ENCODE measurements around the gene SSNA1. TPM values are rescaled to one million over a fixed set of nuclear protein-coding genes. Genes with fewer than 3 reads are reported as not detected.

The SSNA1 gene
- polyA plus RNA-seq, 1 donor from 2014 or later: 170 TPM

DNA sequence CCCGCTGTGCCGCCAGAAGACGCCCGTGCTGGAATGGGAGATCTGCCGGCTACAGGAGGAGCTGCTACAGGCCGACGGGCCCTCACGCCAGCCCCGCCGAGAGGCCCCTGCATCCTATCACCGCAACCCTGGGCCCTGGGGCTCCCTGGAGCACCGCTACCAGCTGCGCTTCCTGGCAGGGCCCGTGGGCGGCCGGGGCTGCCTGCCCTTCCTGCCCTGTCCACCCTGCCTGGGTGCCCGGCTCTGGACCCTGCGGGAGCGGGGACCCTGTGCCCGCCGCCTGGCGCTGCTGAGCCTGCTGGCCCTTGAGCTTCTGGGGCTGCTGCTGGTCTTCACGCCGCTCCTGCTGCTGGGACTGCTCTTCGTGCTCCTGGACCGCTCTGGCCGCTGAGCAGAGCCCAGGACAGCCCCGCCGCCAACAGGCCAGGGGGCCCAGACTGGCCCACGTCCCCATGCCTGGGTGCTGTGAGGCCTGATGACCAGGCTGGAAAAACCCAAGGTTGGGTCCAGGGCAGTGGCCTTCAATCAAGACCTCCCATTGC, 29.8 kb downstream of the SSNA1 start:
- Histone ChIP-seq H3K4me3 (ENCODE audit: low read length) (no peak overlapping the region), H3K27ac (ENCODE audit: low read length) (no peak overlapping the region), H3K27me3 (ENCODE audit: insufficient read depth, low read depth, low read length) (no peaks in the 10 kb centered on the region), H2AFZ (ENCODE audit: low read depth, low read length) (no peak overlapping the region), H3K4me2 (ENCODE audit: low read length) (no peak overlapping the region), H3F3A (ENCODE audit: insufficient read depth, low read length, poor library complexity, severe bottlenecking) (no peaks in the 10 kb centered on the region), H3K9ac (ENCODE audit: low read length) (no peak overlapping the region), H4K20me1 (ENCODE audit: insufficient read depth) (no peaks in the 10 kb centered on the region), H3K79me2 (replicated peaks; ENCODE audit: insufficient read depth, low read length) (no peaks in the 10 kb centered on the region), H3K9me2 (ENCODE audit: insufficient read depth, low read length) (no peaks in the 10 kb centered on the region), H3K9me3 (ENCODE audit: low read length) (no peaks in the 10 kb centered on the region), H3K36me3 (ENCODE audit: insufficient read depth, low read length) (no peaks in the 10 kb centered on the region)
- no peak for TF ChIP-seq EZH2 (IDR thresholded peaks at IDR 0.05; ENCODE audit: borderline replicate concordance, insufficient read depth, low read length, poor library complexity, severe bottlenecking)

DNA sequence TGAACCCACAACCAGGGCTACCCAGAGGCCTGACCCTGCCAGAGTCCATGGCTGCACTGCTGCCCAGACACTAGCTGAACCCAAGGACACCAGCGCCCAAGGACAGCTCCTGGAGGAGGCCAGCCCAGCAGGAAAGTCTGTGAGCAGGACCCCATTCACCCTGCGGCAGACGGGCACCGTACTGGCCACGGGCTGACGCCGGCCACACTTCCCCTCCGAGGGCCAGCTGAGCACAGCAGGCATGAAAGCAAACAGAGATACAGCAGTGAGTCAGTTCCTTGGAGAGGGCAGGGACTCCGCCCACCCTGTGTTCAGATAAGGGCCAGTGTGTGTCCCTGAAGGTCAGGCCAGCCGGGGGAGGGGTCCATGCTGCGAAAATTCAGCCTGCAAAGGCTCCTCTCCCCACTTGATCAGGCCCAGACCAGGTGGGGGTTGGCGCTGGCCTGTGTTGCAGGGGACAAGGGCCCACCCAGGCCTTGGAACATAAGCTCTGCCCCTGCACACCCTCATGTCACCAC, 30.3 kb downstream of the SSNA1 start:
- H3K36me3 ChIP-seq (ENCODE audit: insufficient read depth, low read length): no peaks in the 10 kb centered on the region
- no peaks in the 10 kb centered on the region for H3K79me2 ChIP-seq (replicated peaks; ENCODE audit: insufficient read depth, low read length)
- no peaks in the 10 kb centered on the region for H3F3A ChIP-seq (ENCODE audit: insufficient read depth, low read length, poor library complexity, severe bottlenecking)
- no peak overlapping the region for H3K9ac ChIP-seq (ENCODE audit: low read length)
- no peak overlapping the region for H3K4me2 ChIP-seq (ENCODE audit: low read length)
- TF ChIP-seq, protein P1, sequence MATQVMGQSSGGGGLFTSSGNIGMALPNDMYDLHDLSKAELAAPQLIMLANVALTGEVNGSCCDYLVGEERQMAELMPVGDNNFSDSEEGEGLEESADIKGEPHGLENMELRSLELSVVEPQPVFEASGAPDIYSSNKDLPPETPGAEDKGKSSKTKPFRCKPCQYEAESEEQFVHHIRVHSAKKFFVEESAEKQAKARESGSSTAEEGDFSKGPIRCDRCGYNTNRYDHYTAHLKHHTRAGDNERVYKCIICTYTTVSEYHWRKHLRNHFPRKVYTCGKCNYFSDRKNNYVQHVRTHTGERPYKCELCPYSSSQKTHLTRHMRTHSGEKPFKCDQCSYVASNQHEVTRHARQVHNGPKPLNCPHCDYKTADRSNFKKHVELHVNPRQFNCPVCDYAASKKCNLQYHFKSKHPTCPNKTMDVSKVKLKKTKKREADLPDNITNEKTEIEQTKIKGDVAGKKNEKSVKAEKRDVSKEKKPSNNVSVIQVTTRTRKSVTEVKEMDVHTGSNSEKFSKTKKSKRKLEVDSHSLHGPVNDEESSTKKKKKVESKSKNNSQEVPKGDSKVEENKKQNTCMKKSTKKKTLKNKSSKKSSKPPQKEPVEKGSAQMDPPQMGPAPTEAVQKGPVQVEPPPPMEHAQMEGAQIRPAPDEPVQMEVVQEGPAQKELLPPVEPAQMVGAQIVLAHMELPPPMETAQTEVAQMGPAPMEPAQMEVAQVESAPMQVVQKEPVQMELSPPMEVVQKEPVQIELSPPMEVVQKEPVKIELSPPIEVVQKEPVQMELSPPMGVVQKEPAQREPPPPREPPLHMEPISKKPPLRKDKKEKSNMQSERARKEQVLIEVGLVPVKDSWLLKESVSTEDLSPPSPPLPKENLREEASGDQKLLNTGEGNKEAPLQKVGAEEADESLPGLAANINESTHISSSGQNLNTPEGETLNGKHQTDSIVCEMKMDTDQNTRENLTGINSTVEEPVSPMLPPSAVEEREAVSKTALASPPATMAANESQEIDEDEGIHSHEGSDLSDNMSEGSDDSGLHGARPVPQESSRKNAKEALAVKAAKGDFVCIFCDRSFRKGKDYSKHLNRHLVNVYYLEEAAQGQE (IDR thresholded peaks at IDR 0.05; ENCODE audit: borderline replicate concordance): no peak
- TF ChIP-seq, protein P2, sequence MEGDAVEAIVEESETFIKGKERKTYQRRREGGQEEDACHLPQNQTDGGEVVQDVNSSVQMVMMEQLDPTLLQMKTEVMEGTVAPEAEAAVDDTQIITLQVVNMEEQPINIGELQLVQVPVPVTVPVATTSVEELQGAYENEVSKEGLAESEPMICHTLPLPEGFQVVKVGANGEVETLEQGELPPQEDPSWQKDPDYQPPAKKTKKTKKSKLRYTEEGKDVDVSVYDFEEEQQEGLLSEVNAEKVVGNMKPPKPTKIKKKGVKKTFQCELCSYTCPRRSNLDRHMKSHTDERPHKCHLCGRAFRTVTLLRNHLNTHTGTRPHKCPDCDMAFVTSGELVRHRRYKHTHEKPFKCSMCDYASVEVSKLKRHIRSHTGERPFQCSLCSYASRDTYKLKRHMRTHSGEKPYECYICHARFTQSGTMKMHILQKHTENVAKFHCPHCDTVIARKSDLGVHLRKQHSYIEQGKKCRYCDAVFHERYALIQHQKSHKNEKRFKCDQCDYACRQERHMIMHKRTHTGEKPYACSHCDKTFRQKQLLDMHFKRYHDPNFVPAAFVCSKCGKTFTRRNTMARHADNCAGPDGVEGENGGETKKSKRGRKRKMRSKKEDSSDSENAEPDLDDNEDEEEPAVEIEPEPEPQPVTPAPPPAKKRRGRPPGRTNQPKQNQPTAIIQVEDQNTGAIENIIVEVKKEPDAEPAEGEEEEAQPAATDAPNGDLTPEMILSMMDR (IDR thresholded peaks at IDR 0.05; ENCODE audit: poor library complexity, severe bottlenecking): no peak
- no peak for TF ChIP-seq POLR2AphosphoS5 (IDR thresholded peaks at IDR 0.05)
- no peak for TF ChIP-seq RAD21 (conservative IDR thresholded peaks at IDR 0.05)
- TF ChIP-seq EZH2 (IDR thresholded peaks at IDR 0.05; ENCODE audit: borderline replicate concordance, insufficient read depth, low read length, poor library complexity, severe bottlenecking): no peak
- no peak for TF ChIP-seq EP300 (conservative IDR thresholded peaks at IDR 0.05; ENCODE audit: poor library complexity, severe bottlenecking)
- no peak for TF ChIP-seq MXI1 (conservative IDR thresholded peaks at IDR 0.05; ENCODE audit: poor library complexity, severe bottlenecking)
- TF ChIP-seq TAF1 (IDR thresholded peaks at IDR 0.05; ENCODE audit: low read depth): no peak
- TF ChIP-seq SMC3 (conservative IDR thresholded peaks at IDR 0.05; ENCODE audit: poor library complexity): no peak
- no peak overlapping the region for H3K27ac ChIP-seq (ENCODE audit: low read length)
- no peaks in the 10 kb centered on the region for H3K9me2 ChIP-seq (ENCODE audit: insufficient read depth, low read length)
- H3K27me3 ChIP-seq (ENCODE audit: insufficient read depth, low read depth, low read length): no peaks in the 10 kb centered on the region
- no peak overlapping the region for H3K4me3 ChIP-seq (ENCODE audit: low read length)
- H2AFZ ChIP-seq (ENCODE audit: low read depth, low read length): no peak overlapping the region
- no peaks in the 10 kb centered on the region for H3K9me3 ChIP-seq (ENCODE audit: low read length)
- H4K20me1 ChIP-seq (ENCODE audit: insufficient read depth): no peaks in the 10 kb centered on the region

Data from neural cell (in vitro differentiated cells).